Measurements from ENCODE around the gene RNF166.
A peak's percentile ranks its signal among the peaks of the same experiment; 100 is the strongest.

The RNF166 gene

DNA sequence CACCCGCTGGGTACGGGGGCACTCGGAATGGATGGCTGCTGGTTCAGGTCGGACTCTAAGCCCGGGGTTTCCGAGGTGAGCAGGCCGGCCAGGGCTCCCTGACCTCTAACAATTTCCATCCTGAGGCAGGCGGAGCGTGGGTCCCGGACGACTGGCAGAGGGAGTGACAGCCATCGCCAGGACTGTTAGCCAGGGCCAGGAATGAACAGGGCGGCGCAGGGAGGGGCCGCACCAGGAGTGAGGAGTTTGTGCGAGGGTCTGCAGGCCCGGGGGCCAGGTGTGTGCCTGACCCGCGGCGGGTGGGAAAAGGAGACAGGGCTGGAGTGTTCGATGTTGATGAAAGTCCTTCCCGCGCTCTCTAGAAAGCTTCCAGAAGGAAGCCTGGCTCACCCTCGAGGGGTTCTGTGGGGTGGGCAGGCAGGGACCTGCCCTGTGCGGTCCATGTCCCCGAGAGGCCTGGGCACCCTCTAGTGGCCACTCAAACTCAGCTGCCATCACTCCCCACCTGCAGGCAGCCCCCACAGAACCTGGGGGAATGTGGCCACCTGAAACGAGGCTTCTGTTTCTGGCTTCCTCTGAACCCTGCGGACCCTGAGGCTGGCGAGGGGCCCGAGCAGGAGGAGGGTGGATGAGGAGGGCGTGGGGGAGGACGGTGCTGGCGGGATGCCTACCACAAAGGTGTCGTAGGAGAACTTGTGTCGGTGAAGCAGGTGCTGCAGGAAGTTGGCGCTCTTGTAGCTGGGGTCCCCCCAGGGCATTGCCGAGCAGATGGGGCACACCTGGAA lies 8.2 kb downstream of the RNF166 start:
- H3K4me3 Mint-ChIP-seq, result peak overlapping the region; percentile 56
- H3K27ac Mint-ChIP-seq, result peak overlapping the region; percentile 54
- no peaks in the 10 kb centered on the region for H3K27me3 Mint-ChIP-seq
- H3K4me1 Mint-ChIP-seq (ENCODE audit: low read depth), result peaks cover 38% of the 10 kb centered on the region
- H3K36me3 Mint-ChIP-seq, result no peaks in the 10 kb centered on the region
- no peaks in the 10 kb centered on the region for H3K9me3 Mint-ChIP-seq (ENCODE audit: low read depth)

DNA sequence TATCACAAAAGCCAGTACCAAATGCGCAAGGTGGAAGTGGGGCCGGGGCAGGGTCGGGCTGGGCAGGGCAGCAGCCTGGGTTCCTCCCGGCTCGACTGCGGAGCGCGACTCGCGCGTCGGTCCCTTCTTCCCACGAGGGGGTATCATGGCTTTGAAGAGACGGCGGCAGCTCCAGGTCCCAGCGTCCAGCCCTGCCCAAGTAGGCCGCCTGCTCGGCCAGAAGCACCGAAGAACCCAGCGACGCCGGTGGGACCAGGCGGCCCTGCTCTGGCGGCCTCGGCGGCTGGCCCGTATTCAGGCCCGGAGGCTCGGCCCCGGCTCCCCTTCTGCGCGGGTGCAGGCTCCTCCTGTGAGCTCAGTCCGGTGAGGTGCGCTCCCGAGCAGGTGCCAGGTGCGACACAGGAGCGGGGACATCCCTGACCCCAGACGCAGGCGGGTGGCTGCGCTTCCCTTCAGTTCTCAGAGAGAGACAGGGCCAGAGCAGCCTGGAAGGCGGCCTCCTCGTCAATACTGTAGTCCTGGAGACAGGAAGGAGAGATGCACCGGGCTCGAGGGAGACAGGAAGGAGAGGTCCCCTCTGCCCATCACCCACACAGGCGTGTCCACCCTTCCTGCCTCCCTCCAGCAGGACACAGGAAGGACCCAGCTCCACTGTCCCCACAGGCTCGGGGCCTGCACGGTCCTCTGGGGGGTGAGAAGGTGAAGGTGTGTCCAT lies 8.9 kb downstream of the RNF166 start:
- H3K4me3 Mint-ChIP-seq, result peak overlapping the region; percentile 56
- no peaks in the 10 kb centered on the region for H3K27me3 Mint-ChIP-seq
- peaks cover 39% of the 10 kb centered on the region for H3K4me1 Mint-ChIP-seq (ENCODE audit: low read depth)
- H3K27ac Mint-ChIP-seq, result peak overlapping the region; percentile 54
- H3K9me3 Mint-ChIP-seq (ENCODE audit: low read depth), result no peaks in the 10 kb centered on the region
- H3K36me3 Mint-ChIP-seq, result no peaks in the 10 kb centered on the region

DNA sequence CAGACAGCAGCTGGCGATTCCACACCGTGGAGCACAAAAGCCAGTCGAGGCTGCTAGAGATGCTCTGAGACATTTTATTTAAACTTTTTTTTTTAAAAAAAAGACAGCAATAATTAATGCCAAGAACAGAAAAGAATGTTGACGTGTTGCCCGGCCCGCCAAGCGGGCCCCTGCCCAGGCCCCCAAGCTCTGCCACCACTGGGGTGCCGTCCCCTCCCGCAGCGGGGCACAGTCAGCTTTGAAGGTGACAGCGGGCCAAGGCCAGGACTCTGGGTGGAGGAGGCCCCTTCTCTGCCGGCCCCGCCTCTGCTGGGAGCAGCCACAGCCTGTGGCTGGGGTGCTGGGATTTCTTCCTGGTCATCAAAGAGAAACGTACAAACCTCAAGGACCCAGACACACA lies 9.8 kb downstream of the RNF166 start:
- no peak overlapping the region for H3K27ac Mint-ChIP-seq
- H3K4me3 Mint-ChIP-seq, result no peak overlapping the region
- H3K9me3 Mint-ChIP-seq (ENCODE audit: low read depth), result no peaks in the 10 kb centered on the region
- H3K4me1 Mint-ChIP-seq (ENCODE audit: low read depth), result peaks cover 40% of the 10 kb centered on the region
- no peaks in the 10 kb centered on the region for H3K36me3 Mint-ChIP-seq
- no peaks in the 10 kb centered on the region for H3K27me3 Mint-ChIP-seq

DNA sequence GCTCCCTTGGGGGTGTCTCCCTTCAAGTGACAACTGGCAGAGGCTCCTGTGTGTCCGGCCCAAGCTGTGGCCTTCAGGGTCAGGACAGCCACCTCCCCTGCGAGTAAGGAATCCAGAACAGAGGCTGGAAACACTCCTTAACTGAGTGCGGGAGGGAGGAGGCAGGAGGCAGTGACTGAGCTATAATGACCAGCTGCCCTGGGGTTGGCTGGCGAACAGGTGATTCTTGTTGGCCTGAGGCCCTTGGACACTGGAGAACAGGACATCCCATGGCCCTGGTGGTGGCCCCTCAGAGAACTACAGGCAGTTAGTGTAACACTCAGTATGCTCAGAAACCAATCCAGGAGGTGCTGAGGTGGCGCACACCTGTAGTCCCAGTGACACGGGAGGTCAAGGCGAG lies 10.5 kb downstream of the RNF166 start:
- Mint-ChIP-seq H3K36me3 (no peaks in the 10 kb centered on the region), H3K27ac (no peak overlapping the region), H3K9me3 (ENCODE audit: low read depth) (no peaks in the 10 kb centered on the region), H3K27me3 (no peaks in the 10 kb centered on the region), H3K4me1 (ENCODE audit: low read depth) (peaks cover 42% of the 10 kb centered on the region), H3K4me3 (no peak overlapping the region)

DNA sequence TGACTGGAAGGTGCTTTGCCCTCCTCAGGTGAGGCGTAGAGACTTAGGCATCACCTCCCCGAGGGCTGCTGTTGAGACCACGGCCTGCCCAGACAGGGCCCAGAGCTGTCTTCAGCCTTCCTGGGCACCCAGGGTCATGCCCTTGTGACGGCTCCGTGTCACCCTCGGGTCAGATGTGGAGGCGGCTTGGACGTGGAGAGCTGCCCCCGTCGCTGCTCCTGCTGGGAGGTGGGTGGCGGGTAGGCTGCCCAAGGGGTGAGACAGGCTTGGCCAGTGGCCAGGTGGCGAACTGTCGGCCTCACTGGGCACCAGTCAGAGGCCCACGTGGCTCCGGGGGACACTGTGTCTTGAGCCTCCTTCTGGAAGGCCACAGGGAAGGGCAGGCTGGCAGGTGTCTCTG lies 11.0 kb downstream of the RNF166 start:
- H3K27ac Mint-ChIP-seq, result no peak overlapping the region
- H3K4me3 Mint-ChIP-seq, result no peak overlapping the region
- H3K4me1 Mint-ChIP-seq (ENCODE audit: low read depth), result peaks cover 44% of the 10 kb centered on the region

DNA sequence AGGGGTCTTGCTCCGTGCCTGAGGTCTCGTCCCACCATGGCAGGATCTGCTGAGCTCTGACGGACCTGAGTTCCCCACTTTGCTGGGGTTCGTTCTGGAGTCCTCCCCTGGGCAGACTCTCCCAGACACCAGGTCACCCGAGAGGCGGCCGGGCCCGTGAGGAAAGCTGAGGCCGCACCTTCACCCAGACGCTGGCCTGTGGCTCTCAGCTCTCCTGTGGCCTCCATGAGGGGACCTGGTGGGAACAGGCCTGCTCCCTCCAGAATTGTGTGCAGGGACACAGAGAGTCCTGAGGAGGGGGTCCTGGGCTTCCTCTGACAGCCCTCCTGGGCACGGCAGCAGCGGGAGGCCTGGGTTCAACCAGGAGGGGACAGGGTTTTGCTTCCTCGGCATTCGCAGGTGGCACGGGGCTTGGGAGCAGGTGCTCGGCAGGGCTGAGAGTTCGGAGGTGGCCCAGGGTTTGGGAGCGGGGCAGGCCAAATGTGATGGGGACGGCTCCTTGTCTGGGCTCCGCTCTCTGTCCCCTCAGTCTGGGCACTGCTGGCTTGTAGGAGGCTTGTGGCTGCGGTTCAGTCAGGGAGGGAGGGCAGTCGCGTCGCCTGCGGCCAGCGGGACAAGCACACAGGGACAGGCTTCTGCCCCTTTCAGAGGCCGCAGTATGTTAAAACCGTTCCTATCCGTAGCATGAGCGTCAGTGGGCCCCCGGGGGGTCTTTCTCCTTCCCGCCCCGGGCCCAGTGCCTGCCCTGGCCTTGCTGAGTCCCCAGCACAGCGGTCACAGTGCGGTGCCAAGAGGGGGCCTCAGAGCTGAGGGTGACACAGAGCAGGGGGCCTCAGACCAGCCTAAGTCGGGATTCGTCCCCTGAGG lies 11.8 kb downstream of the RNF166 start:
- Mint-ChIP-seq H3K4me3 (no peak overlapping the region), H3K9me3 (ENCODE audit: low read depth) (no peaks in the 10 kb centered on the region), H3K27me3 (no peaks in the 10 kb centered on the region), H3K4me1 (ENCODE audit: low read depth) (peaks cover 45% of the 10 kb centered on the region), H3K27ac (peak overlapping the region; percentile 61), H3K36me3 (no peaks in the 10 kb centered on the region)

More for the DNA sequence above, 11.0 kb downstream of the RNF166 start:
- Mint-ChIP-seq H3K9me3 (ENCODE audit: low read depth) (no peaks in the 10 kb centered on the region), H3K36me3 (no peaks in the 10 kb centered on the region), H3K27me3 (no peaks in the 10 kb centered on the region)

DNA sequence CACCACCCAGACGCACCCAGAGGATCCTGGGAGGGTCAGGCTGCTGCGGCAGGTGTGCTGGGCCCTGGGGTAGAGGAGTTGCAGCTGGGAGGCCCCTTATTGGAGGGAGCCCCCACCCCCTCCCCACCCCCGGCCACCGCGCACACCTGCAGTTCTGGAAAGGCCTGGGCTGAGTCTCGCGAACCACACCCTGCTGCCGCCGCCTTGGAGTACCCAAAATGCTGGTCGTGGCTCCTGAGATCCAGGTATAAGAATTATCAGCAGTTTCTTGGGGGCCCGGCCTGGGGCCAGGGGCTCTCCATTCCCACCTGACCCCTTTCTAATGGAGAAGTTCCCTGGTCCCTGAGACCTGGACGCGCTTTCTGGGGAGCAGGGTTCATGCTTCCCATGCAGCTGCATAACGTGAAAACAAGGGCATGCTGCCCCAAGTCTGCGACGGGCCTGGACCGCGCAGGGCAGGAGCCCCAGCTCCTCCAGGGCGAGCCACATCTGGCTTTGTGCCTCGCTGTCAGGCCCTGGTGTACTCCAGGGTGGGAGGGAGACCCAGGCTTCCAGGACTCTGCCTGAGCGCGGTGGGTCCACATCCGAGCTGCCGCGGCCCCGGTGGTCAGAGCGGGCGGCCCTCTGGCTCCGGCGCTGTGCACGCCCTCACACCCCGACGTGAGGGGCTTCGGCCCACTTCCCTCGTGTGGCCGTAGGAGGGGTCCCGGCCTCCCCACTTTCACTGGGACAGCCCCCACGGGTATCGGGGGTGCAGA lies 12.6 kb downstream of the RNF166 start:
- no peaks in the 10 kb centered on the region for H3K27me3 Mint-ChIP-seq
- H3K4me1 Mint-ChIP-seq (ENCODE audit: low read depth), result peaks cover 45% of the 10 kb centered on the region
- peak overlapping the region; percentile 28 for H3K27ac Mint-ChIP-seq
- no peaks in the 10 kb centered on the region for H3K36me3 Mint-ChIP-seq
- no peaks in the 10 kb centered on the region for H3K9me3 Mint-ChIP-seq (ENCODE audit: low read depth)
- H3K4me3 Mint-ChIP-seq, result no peak overlapping the region

DNA sequence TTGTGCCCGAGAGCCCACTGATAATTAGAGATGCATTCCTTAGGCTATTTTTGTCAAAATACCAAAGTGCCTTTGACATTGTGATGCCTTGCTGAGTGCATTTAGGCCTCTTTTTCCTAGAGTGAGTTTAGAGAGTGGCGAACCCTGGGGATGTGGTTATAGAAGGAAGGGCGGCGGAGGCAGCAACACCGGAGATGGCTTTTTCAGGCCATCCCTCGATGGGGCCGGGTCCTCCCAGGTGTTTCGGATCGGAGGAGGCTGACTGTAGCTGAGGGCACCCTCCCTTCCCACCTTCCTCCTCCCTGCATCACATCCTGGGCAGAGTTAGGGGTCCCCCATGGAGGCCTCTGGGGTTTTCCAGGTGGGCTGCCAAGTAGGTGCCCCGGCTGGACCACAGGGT lies 13.3 kb downstream of the RNF166 start:
- H3K27me3 Mint-ChIP-seq, result no peaks in the 10 kb centered on the region
- H3K4me3 Mint-ChIP-seq, result peak overlapping the region; percentile 38
- H3K36me3 Mint-ChIP-seq, result no peaks in the 10 kb centered on the region
- H3K9me3 Mint-ChIP-seq (ENCODE audit: low read depth), result no peaks in the 10 kb centered on the region
- H3K4me1 Mint-ChIP-seq (ENCODE audit: low read depth), result peaks cover 40% of the 10 kb centered on the region
- H3K27ac Mint-ChIP-seq, result peak overlapping the region; percentile 61

DNA sequence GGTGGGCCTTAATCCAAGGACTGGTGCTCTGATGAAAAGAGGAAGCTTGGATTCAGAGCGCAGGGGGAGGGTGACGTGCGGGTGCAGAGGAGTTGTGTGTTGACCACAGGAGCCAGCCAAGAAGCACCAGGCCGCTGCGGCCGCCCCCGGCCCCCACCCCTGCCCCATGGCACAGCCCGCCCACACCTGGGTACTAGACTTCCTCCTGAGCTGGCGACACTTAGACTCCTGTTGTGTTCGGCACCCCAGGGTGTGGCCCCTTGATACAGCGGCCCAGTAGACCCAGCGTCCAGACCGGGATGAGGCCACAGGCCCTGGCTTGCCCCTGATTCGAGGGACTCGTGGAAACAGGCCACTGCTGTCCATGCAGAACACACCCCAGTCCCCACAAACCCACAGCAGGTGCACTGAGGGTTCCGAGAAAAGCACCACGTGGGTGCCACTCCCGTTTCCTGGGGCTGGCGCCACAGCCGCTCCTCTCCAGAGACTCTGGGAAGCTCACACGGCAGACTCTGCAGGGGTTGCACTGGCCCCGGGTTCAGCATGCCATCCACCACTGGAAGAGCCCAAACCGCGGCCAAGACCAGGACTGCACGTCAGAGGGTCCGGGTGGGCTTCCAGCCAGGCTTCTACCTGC lies 14.2 kb downstream of the RNF166 start:
- no peaks in the 10 kb centered on the region for H3K27me3 Mint-ChIP-seq
- peak overlapping the region; percentile 51 for H3K4me3 Mint-ChIP-seq
- H3K4me1 Mint-ChIP-seq (ENCODE audit: low read depth), result peaks cover 36% of the 10 kb centered on the region

DNA sequence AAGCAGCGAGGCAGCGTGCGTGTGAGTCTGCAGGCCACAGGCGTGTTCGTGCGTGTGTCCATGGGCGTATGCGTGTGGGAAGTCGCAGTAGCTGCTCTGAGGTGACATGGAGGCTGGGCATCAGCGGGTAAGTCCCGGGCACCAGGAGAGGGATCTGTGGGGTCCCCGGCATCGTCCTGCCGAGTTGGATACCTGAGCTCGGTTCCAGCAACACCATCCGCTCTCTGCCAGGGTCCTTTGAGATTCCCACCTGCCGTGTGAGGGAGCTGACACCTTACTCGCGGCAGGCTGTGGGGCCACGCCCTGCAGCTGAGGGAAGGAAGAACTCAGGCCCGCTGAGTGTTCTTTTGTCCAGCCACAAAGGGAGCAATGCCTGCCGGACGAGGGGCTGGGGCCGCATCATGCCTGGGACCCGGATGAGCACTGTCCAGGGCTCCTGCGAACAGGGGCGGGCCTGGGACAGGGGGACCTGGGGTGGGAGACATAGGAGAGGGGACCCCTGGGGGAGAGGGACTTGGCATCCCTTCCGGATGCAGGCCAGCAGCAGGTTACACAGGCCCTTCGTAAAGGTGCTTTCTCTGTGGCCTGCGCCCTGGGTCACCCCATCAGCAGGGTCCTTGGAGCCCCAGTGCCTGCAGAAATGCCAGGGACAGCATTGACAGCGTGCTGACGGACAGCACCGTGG lies 14.9 kb downstream of the RNF166 start:
- H3K9me3 Mint-ChIP-seq (ENCODE audit: low read depth), result no peaks in the 10 kb centered on the region
- no peak overlapping the region for H3K27ac Mint-ChIP-seq
- peaks cover 36% of the 10 kb centered on the region for H3K4me1 Mint-ChIP-seq (ENCODE audit: low read depth)
- no peaks in the 10 kb centered on the region for H3K27me3 Mint-ChIP-seq
- H3K36me3 Mint-ChIP-seq, result no peaks in the 10 kb centered on the region
- peak overlapping the region; percentile 20 for H3K4me3 Mint-ChIP-seq

More for the DNA sequence above, 14.2 kb downstream of the RNF166 start:
- Mint-ChIP-seq H3K27ac (peak overlapping the region; percentile 58), H3K9me3 (ENCODE audit: low read depth) (no peaks in the 10 kb centered on the region), H3K36me3 (no peaks in the 10 kb centered on the region)

DNA sequence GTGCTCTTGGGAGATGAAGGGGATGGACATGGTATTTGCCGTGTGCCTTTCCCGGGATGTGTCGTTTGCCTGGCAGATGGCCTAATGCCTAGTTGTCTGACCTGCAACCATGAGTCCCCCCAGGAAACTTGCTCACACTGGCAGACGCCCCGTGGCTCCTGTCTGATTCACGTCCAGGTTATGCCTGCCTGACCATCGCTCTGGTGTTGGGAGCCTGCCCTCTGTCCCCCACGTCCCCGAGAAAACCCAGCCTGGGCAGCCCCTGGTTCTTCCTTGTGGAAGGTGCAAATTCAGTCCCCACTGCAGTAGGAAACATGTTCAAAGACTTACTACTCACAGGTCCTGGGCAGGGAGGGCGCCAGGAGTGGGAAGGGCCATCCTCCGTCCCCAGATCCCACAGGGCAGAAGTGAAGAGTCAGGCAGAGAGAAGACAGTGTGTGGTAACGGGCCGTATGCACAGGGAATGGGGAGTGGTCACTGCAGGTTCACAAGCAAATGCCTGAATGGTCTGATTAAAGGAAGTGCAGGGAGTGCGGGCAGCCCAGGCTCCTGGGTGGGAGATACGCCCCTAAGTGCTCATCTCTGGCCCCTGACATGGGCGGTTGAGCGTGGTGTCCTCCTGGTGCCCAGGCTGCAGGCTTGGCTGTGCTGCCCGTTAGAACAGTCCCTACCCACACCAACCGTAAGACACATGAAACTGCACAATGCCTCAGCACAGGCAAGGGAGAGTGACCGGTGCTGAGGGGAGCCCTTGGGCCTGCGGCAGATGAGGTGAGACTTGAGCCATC lies 15.7 kb downstream of the RNF166 start:
- H3K27me3 Mint-ChIP-seq, result no peaks in the 10 kb centered on the region
- H3K4me3 Mint-ChIP-seq, result peak overlapping the region; percentile 20
- no peaks in the 10 kb centered on the region for H3K36me3 Mint-ChIP-seq
- H3K4me1 Mint-ChIP-seq (ENCODE audit: low read depth), result peaks cover 36% of the 10 kb centered on the region
- H3K9me3 Mint-ChIP-seq (ENCODE audit: low read depth), result no peaks in the 10 kb centered on the region
- H3K27ac Mint-ChIP-seq, result no peak overlapping the region

DNA sequence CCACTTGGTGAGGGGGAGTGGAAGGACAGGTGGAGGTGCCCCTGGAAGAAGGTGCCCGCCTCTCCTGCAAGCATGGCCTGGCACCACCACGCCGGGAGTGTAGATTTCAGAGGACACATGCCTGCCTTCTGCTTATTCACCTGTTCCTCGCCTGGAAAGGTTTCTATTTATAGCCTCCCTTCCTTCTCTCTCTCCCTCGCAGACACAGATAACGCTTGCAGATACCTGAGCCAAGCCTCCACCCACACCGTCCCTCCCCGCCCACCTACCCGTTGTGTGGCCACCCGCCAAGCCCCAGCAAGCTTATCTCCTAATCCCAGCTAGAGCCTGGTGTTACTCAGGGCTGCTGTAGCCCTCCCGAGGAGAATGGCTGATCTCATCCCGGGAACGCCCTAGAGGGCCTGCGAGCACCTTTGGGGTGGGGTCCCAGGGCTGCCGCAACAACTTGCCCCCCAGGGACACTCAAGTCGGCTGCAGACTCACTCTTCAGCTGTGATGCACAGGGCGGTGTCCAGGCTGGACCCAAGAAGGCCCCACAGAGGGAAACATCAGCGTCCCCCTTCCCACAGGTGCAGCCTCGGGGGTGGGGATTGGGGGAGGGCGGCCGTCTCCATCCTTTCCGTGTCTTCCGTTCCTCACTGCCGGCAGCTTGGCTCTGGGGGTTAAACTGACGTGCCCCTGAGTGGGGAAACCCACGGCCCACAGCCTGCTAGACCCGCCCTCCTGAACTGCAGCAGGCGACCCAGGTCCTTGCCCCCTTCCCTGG lies 18.0 kb downstream of the RNF166 start:
- H3K27me3 Mint-ChIP-seq, result no peaks in the 10 kb centered on the region
- no peak overlapping the region for H3K27ac Mint-ChIP-seq
- peaks cover 51% of the 10 kb centered on the region for H3K4me1 Mint-ChIP-seq (ENCODE audit: low read depth)
- H3K9me3 Mint-ChIP-seq (ENCODE audit: low read depth), result no peaks in the 10 kb centered on the region
- no peaks in the 10 kb centered on the region for H3K36me3 Mint-ChIP-seq
- H3K4me3 Mint-ChIP-seq, result no peak overlapping the region

Measured in activated naive CD8-positive, alpha-beta T cell (primary cell).